Fibroblast of the conjunctiva (primary cell): ENCODE measurements around the gene ITPRID2.
"Not testable (repeated sequence)": the region's sequence is repeated elsewhere in the genome, so short reads cannot be mapped to it uniquely, and the experiment has no call there.

Source experiments
- DNase-seq: peaks from one replicate; pipeline ENCODE4 v3.0.0-alpha.2; 2010; ENCODE audit warnings: low read depth

The ITPRID2 gene

GRCh38 chr2:181961167-181961566, 69.6 kb downstream of the ITPRID2 start:
- DNase-seq: not testable (repeated sequence)

GRCh38 chr2:181962142-181962541, 70.6 kb downstream of the ITPRID2 start:
- no peak for DNase-seq

- DNase-seq: no peak
Measured at GRCh38 chr2:181970160-181970794, 78.7 kb downstream of the ITPRID2 start.

- DNase-seq: no peak
Measured at GRCh38 chr2:181971032-181971431, 79.5 kb downstream of the ITPRID2 start.

- DNase-seq: no peak
Measured at GRCh38 chr2:181972431-181973170, 81.1 kb downstream of the ITPRID2 start.

- no peak for DNase-seq
Measured at GRCh38 chr2:181973171-181973783, 81.7 kb downstream of the ITPRID2 start.

GRCh38 chr2:181977661-181978350, 86.3 kb downstream of the ITPRID2 start:
- no peak for DNase-seq

GRCh38 chr2:181978351-181979150, 87.0 kb downstream of the ITPRID2 start:
- DNase-seq: no peak
